H1 (cell line): Measurements from ENCODE around the gene WDR90. TPM values are rescaled to one million over a fixed set of nuclear protein-coding genes. Genes with fewer than 3 reads are reported as not detected.
A peak's percentile ranks its signal among the peaks of the same experiment; 100 is the strongest.

Experiments used
- CTCF ChIA-PET: fragments of 300-600 bp; sonication (Branson Sonifier 250); formaldehyde crosslinking; loops from one replicate; lab custom pipeline; 2021; ENCODE audit not compliant: partially characterized antibody; lab: Charles Lee
- POLR2A ChIA-PET: fragments of 300-600 bp; sonication (Branson Sonifier 250); formaldehyde crosslinking; loops from one replicate; lab custom pipeline; 2021; ENCODE audit warnings: inconsistent platforms; ENCODE audit not compliant: partially characterized antibody; lab: Charles Lee
- DNase-seq, 2 experiments: peaks; one replicate each; pipeline versions ENCODE4 v3.0.0 to v3.0.0-alpha.2; 2010 to 2022; ENCODE audit warnings: low spot score in 2 of 2, low read depth in 1 of 2, mixed read lengths in 1 of 2
- FAIRE-seq: peaks from 2 replicates; lab custom pipeline; 2011; peaks lifted over from hg19 to GRCh38; lab: Jason Lieb, UNC
- H2AFZ ChIP-seq: 2 replicates; pipeline ENCODE4 v1.8.1; 2012; ENCODE audit warnings: low read length, inconsistent platforms
- H2AK5ac ChIP-seq: 2 replicates; pipeline ENCODE4 v1.6.1; 2013; ENCODE audit warnings: low read depth, low read length
- H2BK120ac ChIP-seq: replicated peaks from 2 replicates; pipeline ENCODE3; 2013; ENCODE audit warnings: low read depth, low read length, inconsistent platforms
- H2BK12ac ChIP-seq: 2 replicates; pipeline ENCODE4 v1.6.1; 2013; ENCODE audit warnings: low read depth, low read length
- H2BK15ac ChIP-seq: 2 replicates; pipeline ENCODE4 v1.6.1; 2013; ENCODE audit warnings: low read length
- H2BK20ac ChIP-seq: 2 replicates; pipeline ENCODE4 v1.6.1; 2013; ENCODE audit warnings: low read length
- H2BK5ac ChIP-seq: 2 replicates; pipeline ENCODE4 v1.6.1; 2013; ENCODE audit warnings: low read depth, low read length
- H3K14ac ChIP-seq: 2 replicates; pipeline ENCODE4 v1.6.1; 2013; ENCODE audit warnings: inconsistent platforms; ENCODE audit not compliant: insufficient read length
- H3K18ac ChIP-seq: 2 replicates; pipeline ENCODE4 v1.6.1; 2013; ENCODE audit warnings: low read length; ENCODE audit errors: extremely low read depth
- H3K23ac ChIP-seq: 2 replicates; pipeline ENCODE4 v1.6.1; 2013; ENCODE audit warnings: inconsistent platforms; ENCODE audit not compliant: insufficient read length
- H3K23me2 ChIP-seq: 2 replicates; pipeline ENCODE4 v1.6.1; 2013; ENCODE audit warnings: low read depth, low read length
- H3K27ac ChIP-seq: 2 replicates; pipeline ENCODE4 v1.6.1; 2011; ENCODE audit warnings: low read depth, low read length, inconsistent platforms
- H3K27me3 ChIP-seq, 4 experiments: replicated peaks in 1 of 4; 1 replicate in 1 of 4; 2 replicates in 3 of 4; pipeline versions ENCODE4 v1.6.1 to v1.8.1; 2011 to 2013; ENCODE audit warnings: low read length in 3 of 4, mild to moderate bottlenecking in 3 of 4, inconsistent platforms in 2 of 4, mixed read lengths in 2 of 4, moderate library complexity in 1 of 4; ENCODE audit not compliant: control insufficient read depth in 3 of 4, insufficient read depth in 3 of 4; ENCODE audit errors: extremely low read depth in 1 of 4
- H3K36me3 ChIP-seq, 4 experiments: 2 replicates each; pipeline versions ENCODE4 v1.6.1 to v1.8.1; 2011 to 2013; ENCODE audit warnings: mild to moderate bottlenecking in 4 of 4, low read length in 3 of 4, moderate library complexity in 2 of 4, control low read depth in 1 of 4, inconsistent platforms in 1 of 4; ENCODE audit not compliant: insufficient read depth in 4 of 4, control insufficient read depth in 2 of 4
- H3K4ac ChIP-seq: replicated peaks from 2 replicates; pipeline ENCODE3; 2013; ENCODE audit warnings: low read length, low read depth, mixed read lengths, inconsistent platforms; ENCODE audit not compliant: insufficient read length
- H3K4me1 ChIP-seq, 4 experiments: replicated peaks in 1 of 4; 1 replicate in 1 of 4; 2 replicates in 3 of 4; pipeline versions ENCODE4 v1.6.1 to v1.8.1; 2011 to 2013; ENCODE audit warnings: low read length in 3 of 4, inconsistent platforms in 2 of 4, mixed read lengths in 1 of 4; ENCODE audit not compliant: insufficient read depth in 4 of 4, control insufficient read depth in 3 of 4
- H3K4me2 ChIP-seq, 2 experiments: 2 replicates each; pipeline versions ENCODE4 v1.6.1 to v1.8.1; 2011 to 2013; ENCODE audit warnings: low read depth in 2 of 2, low read length in 2 of 2, control low read depth in 1 of 2, inconsistent platforms in 1 of 2, mild to moderate bottlenecking in 1 of 2; ENCODE audit not compliant: insufficient read depth in 1 of 2
- H3K4me3 ChIP-seq, 4 experiments: fragments of 200-600, 300-600 bp in 1 of 4; sonication (generic), shearing (Covaris generic), sonication (Bioruptor Twin) in 1 of 4; 2 replicates each; pipeline versions ENCODE4 v1.5.1 to v1.8.1; 2011 to 2016; ENCODE audit warnings: low read length in 4 of 4, low read depth in 3 of 4, control low read depth in 2 of 4, inconsistent platforms in 2 of 4, mild to moderate bottlenecking in 2 of 4, mixed read lengths in 1 of 4, moderate library complexity in 1 of 4; ENCODE audit not compliant: insufficient read depth in 2 of 4; ENCODE audit errors: extremely low read depth in 1 of 4
- H3K56ac ChIP-seq: replicated peaks from 2 replicates; pipeline ENCODE3; 2013; ENCODE audit warnings: low read depth, mild to moderate bottlenecking, mixed read lengths, low read length, inconsistent platforms; ENCODE audit not compliant: insufficient read length
- H3K79me1 ChIP-seq: 2 replicates; pipeline ENCODE4 v1.6.1; 2013; ENCODE audit warnings: low read depth, low read length, control low read depth
- H3K79me2 ChIP-seq, 2 experiments: 2 replicates each; pipeline versions ENCODE4 v1.6.1 to v1.8.1; 2012 to 2013; ENCODE audit warnings: low read length in 2 of 2, mild to moderate bottlenecking in 2 of 2, inconsistent platforms in 1 of 2; ENCODE audit not compliant: insufficient read depth in 2 of 2, control insufficient read depth in 1 of 2
- H3K9ac ChIP-seq, 4 experiments: replicated peaks in 1 of 4; 1 replicate in 1 of 4; 2 replicates in 3 of 4; pipeline versions ENCODE4 v1.6.1 to v1.8.1; 2011 to 2013; ENCODE audit warnings: low read depth in 3 of 4, low read length in 3 of 4, control low read depth in 2 of 4, mild to moderate bottlenecking in 2 of 4, moderate library complexity in 2 of 4, inconsistent platforms in 1 of 4; ENCODE audit errors: extremely low read depth in 1 of 4
- H3K9me3 ChIP-seq, 2 experiments: 2 replicates each; pipeline versions ENCODE4 v1.6.1 to v1.8.1; 2012 to 2013; ENCODE audit warnings: mild to moderate bottlenecking in 2 of 2, moderate library complexity in 2 of 2, control low read depth in 1 of 2, inconsistent platforms in 1 of 2, low read depth in 1 of 2, low read length in 1 of 2, mixed read lengths in 1 of 2; ENCODE audit not compliant: insufficient read depth in 2 of 2
- H4K20me1 ChIP-seq, 2 experiments: replicated peaks in 1 of 2; 2 replicates each; pipeline versions ENCODE3 to v1.8.1; 2011 to 2013; ENCODE audit warnings: inconsistent platforms in 2 of 2, low read length in 2 of 2, mild to moderate bottlenecking in 1 of 2; ENCODE audit not compliant: insufficient read depth in 2 of 2, control insufficient read depth in 1 of 2
- H4K5ac ChIP-seq: 2 replicates; pipeline ENCODE4 v1.6.1; 2013; ENCODE audit warnings: low read length, low read depth, mixed read lengths, inconsistent platforms; ENCODE audit not compliant: insufficient read length
- H4K8ac ChIP-seq: 2 replicates; pipeline ENCODE4 v1.8.0; 2013; ENCODE audit warnings: mild to moderate bottlenecking, moderate library complexity, low read length, inconsistent platforms; ENCODE audit not compliant: insufficient read depth; ENCODE audit errors: extremely low read depth
- H4K91ac ChIP-seq: replicated peaks from 2 replicates; pipeline ENCODE3; 2013; ENCODE audit warnings: low read length, mixed read lengths, inconsistent platforms; ENCODE audit not compliant: insufficient read length
- ATF3 ChIP-seq: IDR thresholded peaks from 2 replicates; pipeline ENCODE4 v1.6.1; 2011; ENCODE audit warnings: low read depth, mild to moderate bottlenecking, low read length; ENCODE audit not compliant: insufficient read depth
- CBX8 ChIP-seq: fragments of 300-800, 300-1000 bp; sonication (generic); IDR thresholded peaks from 2 replicates; pipeline ENCODE4 v1.7.1; 2016; ENCODE audit warnings: low read depth, low read length, borderline replicate concordance
- E2F6 ChIP-seq: IDR thresholded peaks from 2 replicates; pipeline ENCODE4 v1.6.1; 2012; ENCODE audit warnings: inconsistent platforms
- EGR1 ChIP-seq: IDR thresholded peaks from 2 replicates; pipeline ENCODE4 v1.6.1; 2011; ENCODE audit warnings: low read depth, low read length, borderline replicate concordance
- GABPA ChIP-seq: IDR thresholded peaks from 2 replicates; pipeline ENCODE4 v1.6.1; 2011; ENCODE audit warnings: mild to moderate bottlenecking, low read length, moderate library complexity, borderline replicate concordance; ENCODE audit not compliant: insufficient read depth
- NANOG ChIP-seq: IDR thresholded peaks from 2 replicates; pipeline ENCODE4 v1.6.1; 2011; ENCODE audit warnings: low read length, low read depth, mild to moderate bottlenecking, inconsistent platforms; ENCODE audit not compliant: insufficient read depth, poor library complexity, severe bottlenecking
- PHF8 ChIP-seq: fragments of 200-600 bp; sonication (generic); conservative IDR thresholded peaks from 2 replicates; pipeline ENCODE4 v1.7.1; 2012; ENCODE audit warnings: low read depth, mild to moderate bottlenecking, inconsistent platforms, low read length, moderate library complexity
- SUZ12 ChIP-seq: fragments of 200-600 bp; sonication (generic); IDR thresholded peaks from 2 replicates; pipeline ENCODE4 v1.6.1; 2012; ENCODE audit warnings: mild to moderate bottlenecking, inconsistent platforms, low read length, moderate library complexity, mixed read lengths
- TAF1 ChIP-seq: IDR thresholded peaks from 2 replicates; pipeline ENCODE4 v1.6.1; 2011; ENCODE audit warnings: mild to moderate bottlenecking, low read depth, low read length
- TCF12 ChIP-seq: IDR thresholded peaks from 2 replicates; pipeline ENCODE4 v1.6.1; 2011; ENCODE audit warnings: low read depth, mild to moderate bottlenecking, low read length
- WGBS, 2 experiments: shearing (Covaris generic) in 1 of 2; methylation state at CpG; one replicate each; pipeline versions ENCODE4 v1.1.6 to v1.1.7; 2013 to 2015; ENCODE audit warnings: low lambda C conversion rate in 2 of 2, mixed read lengths in 2 of 2, inconsistent platforms in 1 of 2, low coverage in 1 of 2, missing lambda C conversion rate in 1 of 2; ENCODE audit not compliant: insufficient replicate concordance in 2 of 2, insufficient coverage in 1 of 2, insufficient read length in 1 of 2; ENCODE audit errors: extremely low coverage in 1 of 2, missing lambda C conversion rate in 1 of 2; 5-methylcytosine and 5-hydroxymethylcytosine counted together
- polyA plus RNA-seq, 7 experiments: library from polyadenylated mRNA; depleted of rRNA in 3 of 7; stranded (reverse) in 5 of 7; unstranded in 2 of 7; fragments of >200 nt in 5 of 7; fragments of 200-250 nt in 2 of 7; gene quantifications; 1 replicate in 5 of 7; 2 replicates in 1 of 7; 4 replicates in 1 of 7; pipeline versions ENCODE4 v1.2.1 to v1.2.3, GENCODE V29; 2011 to 2013; ENCODE audit warnings: missing spikeins in 2 of 7, mixed read lengths in 2 of 7
- total RNA-seq: library from RNA; stranded (reverse); fragmentation: NEBNext Ultra II Directional; extraction: Animal tissue kit (Norgen Biotek cat#: 25700); gene quantifications from 2 replicates; pipeline ENCODE4 v1.2.1, GENCODE V29; 2021

The WDR90 gene
- total and polyA plus RNA-seq, 2 of the 8 experiments (the other 6 are each of a cell fraction or from before 2014, with no cell fraction given): 24.0 to 47.2 TPM

GRCh38 chr16:684961-685696, 36.0 kb downstream of the WDR90 start:
- Histone ChIP-seq H3K23me2 (peaks cover 17% of the 10 kb centered on the region), H3K14ac (no peak overlapping the region), H3K4me3 (no peak overlapping the region), H3K4me2 (peak overlapping the region in 1 of 2 experiments; percentile 63; a peak in 1 of 4 replicates), H3K79me2 (peaks cover 0 to 12% of the 10 kb centered on the region in 2 experiments; a peak in 1 of 4 replicates), H2BK20ac (no peak overlapping the region), H3K56ac (no peak overlapping the region), H2BK12ac (no peak overlapping the region), H3K23ac (no peak overlapping the region), H3K4ac (peak overlapping the region; percentile 85), H3K4me1 (peaks cover 0 to 23% (median 16%) of the 10 kb centered on the region in 4 experiments; a peak in 5 of 7 replicates), H3K18ac (no peak overlapping the region), H4K91ac (no peak overlapping the region), H3K9ac (no peak overlapping the region), H2BK15ac (no peak overlapping the region), H3K27ac (no peak overlapping the region), H2AK5ac (no peak overlapping the region; the same call in 1 of the 2 replicates), H3K36me3 (peaks cover 4 to 28% (median 15%) of the 10 kb centered on the region in 4 experiments; a peak in 7 of 8 replicates), H2BK5ac (peak overlapping the region; percentile 68; the same call in 1 of the 2 replicates), H3K79me1 (peaks cover 10% of the 10 kb centered on the region), H3K9me3 (no peaks in the 10 kb centered on the region), H4K8ac (peak overlapping the region; percentile 80), H4K5ac (no peak overlapping the region), H4K20me1 (peaks cover 4 to 35% of the 10 kb centered on the region in 2 experiments), H2BK120ac (no peak overlapping the region), H2AFZ (no peak overlapping the region), H3K27me3 (no peaks in the 10 kb centered on the region; a peak in 1 of 7 replicates)
- 94% methylated on average over 40 of the region's 61 CpGs; no CpG with 5 or more reads in 1 of the 2 experiments for WGBS, 2 experiments
- DNase-seq (no peak), FAIRE-seq (no peak)
- CTCF ChIA-PET: interaction anchor here (0.9 to 6.0 kb wide), 8 partner anchors 10 to 314 kb away, joined by 3 to 75 read pairs (median 4); partner anchors contain the start of genes RHBDL1 and RHOT2
- POLR2A ChIA-PET: interaction anchor here (0.6 to 13.3 kb wide), 14 partner anchors 9 to 455 kb away, joined by 3 to 214 read pairs (median 5); partner anchors contain the start of genes ANTKMT, CHTF18, METRN and RHBDL1
- TF ChIP-seq E2F6 (no peak), PHF8 (no peak), ATF3 (no peak), EGR1 (no peak), TCF12 (no peak), TAF1 (no peak), NANOG (no peak), SUZ12 (no peak), GABPA (no peak), CBX8 (no peak)
